ENCODE measurements around the gene RUNX2.

RUNX2 gene

GRCh38 chr6:45624228-45624627, 296.1 kb downstream of the RUNX2 start:
- no peak for DNase-seq (ENCODE audit: low spot score)

- DNase-seq (ENCODE audit: low spot score) = no peak
These were observed 297.1 kb downstream of the RUNX2 start for GRCh38 chr6:45625191-45625664.

DNA sequence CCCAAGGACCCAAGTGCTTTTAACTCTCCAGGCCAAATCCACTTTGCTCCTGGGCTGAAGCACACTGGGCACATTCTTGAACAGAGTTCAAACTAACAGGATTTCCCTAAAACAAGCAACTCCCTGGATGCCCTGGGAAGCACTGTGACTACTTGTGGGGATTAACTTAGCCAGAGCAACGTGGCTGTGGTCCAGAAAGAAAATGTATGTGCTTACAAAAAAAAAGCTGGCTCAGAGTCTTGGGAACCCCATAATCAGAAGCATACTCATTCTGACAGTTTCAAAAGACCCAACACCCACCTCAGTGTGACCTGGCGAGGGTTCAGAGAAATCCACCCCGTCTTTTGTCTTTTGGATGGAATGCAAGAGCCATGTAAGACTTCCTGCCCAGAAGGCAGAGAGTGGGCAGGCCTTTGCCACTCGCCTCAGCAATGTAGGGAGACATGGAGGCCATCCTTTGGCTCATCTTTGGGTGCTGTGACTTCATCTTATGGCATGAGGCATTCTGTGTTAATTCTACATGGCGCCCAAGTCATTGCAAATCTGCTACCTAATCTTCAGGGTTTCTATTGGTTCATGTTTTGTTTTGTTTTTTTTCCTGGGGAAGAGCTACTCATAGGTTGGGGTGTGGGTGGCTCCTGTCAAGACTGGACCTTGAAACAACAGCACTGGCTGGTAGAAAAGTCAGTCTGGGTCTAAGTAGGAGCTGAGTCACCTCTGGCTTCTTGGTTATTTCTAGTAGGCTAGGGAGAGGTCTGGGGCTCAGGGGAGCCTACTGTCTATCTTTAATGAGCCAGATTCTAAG, 298.2 kb downstream of the RUNX2 start:
- no peak for DNase-seq (ENCODE audit: low spot score)

GRCh38 chr6:45630314-45630713, 302.2 kb downstream of the RUNX2 start:
- no peak for DNase-seq (ENCODE audit: low spot score)

DNA sequence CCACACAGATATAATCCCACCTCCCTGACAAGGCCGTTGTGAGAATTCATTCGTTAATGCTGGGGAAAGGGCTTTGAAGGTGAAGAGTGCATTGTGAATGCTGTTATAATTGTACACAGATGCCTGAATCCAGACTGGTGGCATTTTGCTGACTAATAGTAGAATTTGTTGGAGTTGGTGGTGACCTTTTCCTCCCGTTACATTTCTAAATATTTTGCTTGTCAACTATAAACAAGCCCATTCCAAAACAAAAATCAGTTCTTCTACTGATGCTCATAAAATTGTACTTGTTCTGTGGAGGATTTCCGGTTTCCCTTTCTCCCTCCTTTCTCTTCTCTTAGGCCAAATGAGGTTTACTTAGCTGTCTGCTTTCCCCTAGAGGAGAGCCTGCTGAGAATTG, 302.7 kb downstream of the RUNX2 start:
- no peak for DNase-seq (ENCODE audit: low spot score)

DNA sequence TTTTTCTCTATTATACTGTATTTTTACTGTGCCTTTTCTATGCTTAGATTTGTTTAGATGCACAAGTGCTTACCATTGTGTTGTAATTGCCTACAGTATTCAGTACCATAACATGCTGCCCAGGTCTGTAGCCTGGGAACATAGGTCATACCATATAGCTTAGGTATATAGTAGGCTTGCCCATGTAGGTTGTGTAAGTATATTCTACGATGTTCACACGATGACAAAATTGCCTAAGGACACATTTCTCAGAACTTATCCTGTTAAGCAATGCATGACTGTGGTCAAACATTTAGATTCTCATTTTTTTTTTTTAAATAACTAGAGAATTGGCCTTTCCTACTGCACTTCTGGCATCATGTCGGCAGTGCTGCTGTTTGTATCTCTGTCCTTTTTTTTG, 303.3 kb downstream of the RUNX2 start:
- no peak for DNase-seq (ENCODE audit: low spot score)

- DNase-seq (ENCODE audit: low spot score) = no peak
These were observed 305.3 kb downstream of the RUNX2 start for GRCh38 chr6:45633272-45633908.

DNA sequence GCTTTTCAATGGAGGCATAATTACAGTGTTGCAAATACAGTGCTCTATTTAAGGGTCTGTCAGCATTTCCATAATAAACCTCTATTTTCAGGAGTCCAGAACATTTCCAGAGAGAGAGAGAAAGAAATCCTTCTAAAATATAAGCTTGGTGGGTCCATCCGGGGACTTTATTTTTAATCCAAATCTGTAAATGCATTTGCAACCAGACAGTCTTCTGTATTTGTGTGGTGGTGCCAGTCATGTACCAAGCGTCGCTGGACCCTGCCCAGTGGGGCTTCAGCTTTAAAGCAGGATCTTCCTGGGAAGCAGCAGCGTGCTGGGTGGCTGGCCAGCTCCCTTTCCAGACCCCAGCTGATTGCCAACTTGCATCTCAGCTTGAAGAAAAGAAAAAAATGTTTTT, 306.1 kb downstream of the RUNX2 start:
- no peak for DNase-seq (ENCODE audit: low spot score)

- no peak for DNase-seq (ENCODE audit: low spot score)
These were observed 307.2 kb downstream of the RUNX2 start for GRCh38 chr6:45635284-45635867.

- no peak for DNase-seq (ENCODE audit: low spot score)
These were observed 308.9 kb downstream of the RUNX2 start for GRCh38 chr6:45637056-45637455.

DNA sequence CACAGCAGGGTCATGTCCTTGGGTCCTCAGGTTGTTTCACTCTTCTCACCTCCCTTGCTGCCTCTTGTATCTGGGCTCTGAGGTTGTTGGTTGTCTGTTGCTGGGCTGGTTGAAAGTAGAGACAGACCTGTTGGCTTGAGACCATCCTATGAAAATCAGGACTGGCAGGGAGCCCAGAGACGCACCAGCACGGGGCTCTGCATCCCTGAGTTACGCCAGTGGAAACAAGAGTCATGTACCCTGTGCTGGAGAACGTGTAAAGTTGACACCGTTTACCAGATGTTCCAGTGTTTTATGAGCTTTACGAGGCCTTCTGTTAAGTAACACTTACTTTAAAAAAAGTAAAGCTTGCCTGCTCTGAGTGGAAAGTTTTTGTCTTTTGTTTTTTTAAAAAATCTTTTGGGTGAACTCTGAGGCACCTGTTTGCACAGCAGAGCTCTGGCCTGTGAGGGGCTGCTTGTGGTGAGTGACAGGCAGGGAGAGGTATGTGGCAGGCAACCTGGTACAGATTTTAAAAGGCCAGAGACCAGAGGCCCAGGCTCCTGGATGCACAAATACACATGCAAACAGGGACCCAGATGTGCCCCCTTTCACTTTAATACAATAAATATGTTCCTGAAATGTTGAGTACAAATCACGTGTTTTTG, 309.6 kb downstream of the RUNX2 start:
- no peak for DNase-seq (ENCODE audit: low spot score)

- no peak for DNase-seq (ENCODE audit: low spot score)
These were observed 312.0 kb downstream of the RUNX2 start for GRCh38 chr6:45640081-45640491.

DNA sequence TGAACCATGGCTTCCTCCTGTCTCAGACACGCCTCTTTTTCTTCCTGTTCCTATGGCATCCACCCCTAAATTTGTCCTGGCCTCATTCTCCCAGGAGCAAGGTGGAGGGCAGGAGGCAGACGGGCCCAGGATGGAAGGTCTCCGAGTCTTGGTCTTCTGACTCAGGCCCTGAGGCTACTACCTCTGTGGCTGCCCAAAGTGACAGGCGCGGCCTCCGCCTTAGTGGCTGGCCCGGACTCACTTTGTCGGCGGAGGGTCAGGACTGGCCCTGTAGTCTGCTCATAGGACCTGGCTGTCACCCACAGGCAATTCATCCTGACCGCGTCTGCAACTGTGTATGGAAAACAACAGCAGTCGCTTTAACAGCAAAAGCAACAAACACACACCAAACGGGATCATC, 312.7 kb downstream of the RUNX2 start:
- no peak for DNase-seq (ENCODE audit: low spot score)

DNA sequence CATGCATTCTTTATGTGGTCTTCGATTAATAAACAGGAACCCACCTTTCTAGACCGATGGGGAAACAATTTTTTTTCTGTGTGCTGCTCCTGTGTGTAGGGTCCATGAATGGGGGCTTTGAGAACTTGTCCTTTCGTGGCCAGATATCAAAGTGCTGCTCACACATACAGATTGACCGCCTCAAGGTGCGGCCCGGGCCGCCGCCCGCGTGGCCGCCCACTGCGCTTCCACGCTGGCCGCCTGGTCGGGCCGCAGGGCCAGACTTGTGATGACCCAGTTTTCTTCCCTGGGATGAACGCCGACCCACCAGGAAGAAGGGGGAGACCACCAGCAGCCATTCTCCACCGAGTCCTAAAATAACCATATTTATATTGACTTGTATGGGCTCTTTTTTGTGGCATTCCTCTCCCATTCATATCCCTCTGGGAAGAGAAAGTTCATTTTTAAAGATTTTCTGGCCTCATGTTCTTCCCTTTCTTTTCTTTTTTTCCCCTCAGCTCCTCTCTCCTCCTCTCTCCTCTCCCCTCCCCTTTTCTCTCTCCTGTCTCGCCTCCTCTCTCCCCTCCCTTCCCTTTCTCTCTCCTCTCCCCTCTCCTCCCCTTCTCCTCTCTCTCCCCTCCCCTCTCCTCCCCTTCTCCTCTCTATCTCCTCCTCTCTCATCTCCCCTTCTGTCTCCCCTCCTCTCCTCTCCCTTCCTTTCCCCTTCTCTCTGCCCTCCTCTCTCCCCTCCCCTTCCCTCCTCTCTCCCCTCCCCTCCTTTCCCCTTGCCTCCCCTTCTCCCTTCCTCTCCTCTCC, 314.4 kb downstream of the RUNX2 start:
- no peak for DNase-seq (ENCODE audit: low spot score)

DNA sequence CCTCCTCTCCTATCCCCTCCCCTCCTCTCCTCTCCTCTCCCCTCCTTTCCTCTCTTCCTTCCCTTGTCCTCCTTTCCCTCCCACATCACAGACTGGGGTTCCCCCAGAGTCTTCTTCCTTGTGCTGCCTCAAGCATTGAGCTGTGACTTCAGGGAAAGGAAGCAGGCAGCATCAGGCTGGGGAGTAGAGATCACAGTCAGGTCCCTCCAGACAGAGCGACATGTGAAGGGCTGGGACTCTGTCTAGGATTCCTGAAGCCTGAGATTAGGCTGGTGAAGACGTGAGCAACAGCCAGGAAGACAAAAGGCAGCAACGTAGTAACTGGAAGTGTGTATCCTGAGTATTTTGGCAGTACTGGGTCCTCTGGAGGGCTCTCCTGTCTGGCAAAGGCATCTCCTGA, 315.0 kb downstream of the RUNX2 start:
- DNase-seq (ENCODE audit: low spot score) = no peak

DNA sequence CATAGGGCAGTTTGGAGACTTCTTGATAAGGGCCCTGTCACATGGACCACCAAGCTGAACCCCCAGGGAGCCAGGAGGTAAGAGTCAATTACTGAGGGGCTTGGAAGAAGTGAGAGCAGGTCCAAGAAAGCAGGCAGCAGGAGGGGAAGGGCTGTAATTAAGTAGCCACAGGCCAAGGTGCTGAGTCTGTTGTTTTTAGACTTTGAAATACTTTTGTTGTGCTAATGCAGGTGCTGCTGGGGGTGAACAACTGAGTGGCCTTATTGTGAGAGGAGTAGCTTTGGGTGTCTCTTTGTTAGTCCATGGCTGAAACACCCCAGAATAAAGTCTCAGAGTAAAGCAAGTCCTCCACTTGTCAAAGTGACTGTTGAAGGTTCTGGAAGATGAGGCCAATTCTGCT, 316.6 kb downstream of the RUNX2 start:
- no peak for DNase-seq (ENCODE audit: low spot score)

- no peak for DNase-seq (ENCODE audit: low spot score)
These were observed 317.2 kb downstream of the RUNX2 start for GRCh38 chr6:45645302-45645701.

- DNase-seq (ENCODE audit: low spot score) = no peak
These were observed 319.5 kb downstream of the RUNX2 start for GRCh38 chr6:45647341-45648261.

DNA sequence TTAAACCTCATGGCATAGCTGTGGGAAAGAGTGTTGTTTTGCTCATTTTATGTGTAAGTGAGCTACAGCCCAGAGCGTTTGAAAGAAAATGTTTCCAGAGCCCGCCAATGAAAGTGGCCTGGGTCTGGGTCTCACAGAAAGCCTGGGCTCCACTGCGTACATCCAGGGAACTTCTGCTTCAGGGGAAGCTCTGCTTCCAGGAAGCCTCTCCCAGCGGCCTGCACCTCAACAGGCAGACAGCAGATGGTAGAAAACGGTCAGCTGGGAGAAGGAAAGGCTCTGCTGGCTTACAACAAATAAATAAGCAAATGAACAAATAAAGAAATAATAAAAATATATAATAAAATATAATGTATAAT, 320.1 kb downstream of the RUNX2 start:
- no peak for DNase-seq (ENCODE audit: low spot score)

GRCh38 chr6:45650524-45651135, 322.5 kb downstream of the RUNX2 start:
- DNase-seq (ENCODE audit: low spot score) = no peak

Measured in left forelimb (tissue), 1 donor.